ENCODE data around the gene FNIP2.

- TF ChIP-seq CTCF (conservative IDR thresholded peaks at IDR 0.05; ENCODE audit: low read depth, low read length), result no peak
- no peak for TF ChIP-seq EZH2 (IDR thresholded peaks at IDR 0.05; ENCODE audit: low read length, unreplicated experiment)
- no peak for TF ChIP-seq EZH2phosphoT487 (IDR thresholded peaks at IDR 0.05; ENCODE audit: borderline replicate concordance, low read length)
Observed at GRCh38 chr4:158885564-158885963, 116.7 kb downstream of the FNIP2 start.

All from PC-3 (cell line).